ENCODE results near the gene ZNF335. TPM values are rescaled to one million over a fixed set of nuclear protein-coding genes. Genes with fewer than 3 reads are reported as not detected.
"Not testable (repeated sequence)": the region's sequence is repeated elsewhere in the genome, so short reads cannot be mapped to it uniquely, and the experiment has no call there.

ZNF335 gene
- total RNA-seq, 1 donor from 2014 or later = 9.6 TPM

DNA sequence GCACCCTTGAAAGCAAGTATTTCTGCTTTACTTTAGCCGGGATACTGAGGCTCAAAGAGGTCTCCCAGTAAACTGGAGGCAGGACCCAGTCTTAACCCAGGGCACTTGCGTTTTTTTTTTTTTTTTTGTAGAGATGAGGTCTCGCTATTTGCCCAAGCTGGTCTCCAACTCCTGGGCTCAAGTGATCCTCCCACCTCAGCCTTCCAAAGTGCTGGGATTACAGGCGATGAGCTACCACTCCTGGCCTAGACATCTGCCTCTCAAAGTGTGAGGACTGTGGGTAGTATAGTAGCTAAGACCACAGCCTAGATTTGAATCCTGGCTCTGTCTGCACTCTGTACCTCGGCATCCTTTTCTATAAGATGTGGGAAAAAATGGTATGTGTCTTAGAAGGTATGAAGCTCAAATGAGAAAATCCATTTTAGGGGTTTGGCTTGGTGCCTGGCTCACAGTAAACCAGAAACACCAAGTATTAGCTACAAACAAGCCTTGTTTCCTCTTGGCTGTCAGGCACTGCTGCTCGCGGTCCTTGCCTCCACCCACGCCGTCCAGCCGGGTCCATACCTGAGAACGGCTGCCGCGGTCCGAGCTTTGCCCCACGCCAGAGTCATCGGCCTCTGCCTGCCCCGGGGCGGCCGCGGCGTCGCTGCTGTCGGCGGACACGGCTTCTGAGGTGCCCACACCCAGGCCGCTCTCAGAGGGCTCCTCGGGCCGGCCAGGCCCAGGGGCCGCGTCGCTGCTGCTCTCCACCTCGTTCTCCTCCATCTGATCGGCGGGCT, 1.2 kb downstream of the ZNF335 start:
- peak; percentile 7 for ATAC-seq

- no peak for ATAC-seq
Measured at GRCh38 chr20:45969712-45970634, 2.0 kb downstream of the ZNF335 start.

GRCh38 chr20:45968801-45969711, 2.9 kb downstream of the ZNF335 start:
- ATAC-seq = no peak

DNA sequence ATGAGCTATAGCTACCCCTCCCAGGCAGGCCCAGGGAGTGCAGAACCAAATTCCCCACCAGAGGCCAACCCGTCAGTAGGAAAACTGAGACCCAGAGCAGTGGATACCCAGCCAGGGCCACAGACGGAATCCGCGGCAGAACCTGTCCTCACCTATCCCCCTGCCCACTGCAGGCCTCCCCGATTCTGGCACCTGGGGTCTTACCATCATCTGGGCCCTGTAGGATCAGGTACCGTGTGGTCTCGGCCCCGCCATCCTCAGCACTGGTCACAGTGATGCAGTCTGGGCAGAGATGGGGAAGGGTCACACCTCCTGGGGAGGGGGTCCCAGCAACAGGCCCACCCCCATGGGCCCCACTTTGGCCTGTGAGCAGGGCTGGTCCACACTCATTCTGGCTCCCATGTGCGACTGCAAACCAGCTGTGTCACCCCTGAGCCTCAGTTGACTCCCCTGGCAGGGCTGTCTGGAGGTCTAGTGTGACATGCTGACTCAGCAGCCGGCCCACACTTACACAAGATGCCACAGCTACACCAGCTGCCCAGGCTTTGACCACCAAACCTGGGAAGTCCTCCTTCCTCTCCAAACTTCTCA, 3.8 kb downstream of the ZNF335 start:
- ATAC-seq = no peak

DNA sequence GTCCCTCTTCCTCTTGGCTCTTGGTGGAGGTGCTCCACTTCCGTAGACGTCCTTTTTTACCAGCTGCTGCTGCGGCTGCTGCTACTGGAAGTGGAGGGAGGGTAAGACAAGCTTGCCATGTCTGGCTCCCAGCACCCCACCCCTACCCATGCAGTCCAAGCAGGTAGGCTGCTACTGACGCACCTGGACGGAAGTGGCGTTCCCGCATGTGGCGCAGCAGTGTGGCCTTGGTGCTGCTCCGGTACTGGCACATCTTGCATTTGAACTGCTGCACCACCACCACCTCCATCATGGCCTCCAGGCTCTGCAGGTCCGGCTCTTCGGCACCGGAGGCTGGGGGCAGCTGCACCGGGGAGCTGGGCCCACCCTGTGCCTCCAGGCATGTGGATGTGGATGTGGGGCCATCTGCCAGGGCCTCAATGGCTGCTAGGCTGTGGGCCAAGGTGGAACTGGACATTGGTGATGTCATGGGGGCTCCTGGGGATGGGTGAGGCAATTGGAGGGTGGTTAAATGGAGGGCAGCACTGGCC, 4.4 kb downstream of the ZNF335 start:
- ATAC-seq = no peak

- ATAC-seq = no peak
Measured at GRCh38 chr20:45965169-45966002, 6.6 kb downstream of the ZNF335 start.

DNA sequence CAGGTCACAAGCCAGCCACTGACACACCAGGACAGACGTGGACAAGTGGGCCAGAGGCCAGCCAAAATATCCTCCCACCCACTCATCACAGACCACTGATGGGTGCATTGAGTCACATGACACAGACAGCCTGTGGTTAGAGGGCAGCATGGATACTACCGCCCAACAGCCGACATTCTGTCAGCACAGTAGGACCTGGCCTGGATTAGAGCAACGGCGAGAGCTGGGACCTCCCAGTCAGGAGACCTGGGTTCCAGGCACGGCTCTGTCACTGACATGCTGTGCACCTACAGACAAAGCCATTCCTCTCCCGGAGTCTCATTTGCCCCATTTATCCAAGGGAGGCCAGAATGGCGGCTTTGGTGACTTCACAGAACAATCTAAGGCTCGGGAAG, 8.0 kb downstream of the ZNF335 start:
- ATAC-seq = no peak

DNA sequence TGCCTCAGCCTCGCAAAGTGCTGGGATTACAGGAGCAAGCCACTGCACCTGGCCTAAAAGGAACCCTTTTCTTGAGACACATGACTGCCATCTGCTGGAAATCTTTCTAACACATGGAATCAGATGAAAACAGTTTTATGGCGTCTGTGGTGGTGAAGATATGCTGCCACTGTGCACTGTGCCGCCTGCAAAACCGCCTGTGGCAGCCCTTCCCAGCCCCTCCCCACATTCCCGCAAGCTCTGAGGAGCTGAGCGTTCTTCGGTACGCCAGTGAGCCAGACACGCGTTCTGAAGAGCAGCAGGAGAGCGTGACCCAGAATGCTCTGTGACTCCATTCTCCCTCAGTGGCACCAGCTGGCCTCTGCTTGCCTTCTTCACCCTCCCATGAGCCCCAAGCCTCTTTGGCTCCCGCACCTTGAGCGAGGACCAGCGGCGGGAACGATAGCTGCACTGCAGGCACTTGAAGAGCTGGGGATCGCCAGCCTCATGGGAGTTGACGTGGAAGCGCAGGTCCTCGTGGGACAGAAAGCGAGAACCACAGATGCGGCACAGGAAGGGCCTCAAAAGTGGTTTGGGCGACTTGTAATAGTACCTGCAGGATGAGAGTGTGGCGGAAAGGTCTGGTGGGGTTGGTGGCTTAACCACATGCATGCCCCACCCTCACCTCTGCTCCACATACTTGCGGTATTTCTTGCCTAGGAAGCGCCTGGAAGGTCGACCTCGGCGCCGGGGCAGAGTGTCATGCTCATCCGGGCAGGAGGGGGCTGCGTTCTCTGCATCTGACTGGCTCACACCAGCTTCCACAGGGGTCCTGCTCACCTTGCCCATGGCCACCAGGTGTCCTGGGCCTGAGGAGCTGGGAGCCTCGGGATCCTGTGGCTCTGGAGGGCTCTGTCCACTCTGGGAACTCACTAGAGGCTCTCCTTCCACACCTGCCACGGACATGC, 8.7 kb downstream of the ZNF335 start:
- peak; percentile 41 for ATAC-seq

DNA sequence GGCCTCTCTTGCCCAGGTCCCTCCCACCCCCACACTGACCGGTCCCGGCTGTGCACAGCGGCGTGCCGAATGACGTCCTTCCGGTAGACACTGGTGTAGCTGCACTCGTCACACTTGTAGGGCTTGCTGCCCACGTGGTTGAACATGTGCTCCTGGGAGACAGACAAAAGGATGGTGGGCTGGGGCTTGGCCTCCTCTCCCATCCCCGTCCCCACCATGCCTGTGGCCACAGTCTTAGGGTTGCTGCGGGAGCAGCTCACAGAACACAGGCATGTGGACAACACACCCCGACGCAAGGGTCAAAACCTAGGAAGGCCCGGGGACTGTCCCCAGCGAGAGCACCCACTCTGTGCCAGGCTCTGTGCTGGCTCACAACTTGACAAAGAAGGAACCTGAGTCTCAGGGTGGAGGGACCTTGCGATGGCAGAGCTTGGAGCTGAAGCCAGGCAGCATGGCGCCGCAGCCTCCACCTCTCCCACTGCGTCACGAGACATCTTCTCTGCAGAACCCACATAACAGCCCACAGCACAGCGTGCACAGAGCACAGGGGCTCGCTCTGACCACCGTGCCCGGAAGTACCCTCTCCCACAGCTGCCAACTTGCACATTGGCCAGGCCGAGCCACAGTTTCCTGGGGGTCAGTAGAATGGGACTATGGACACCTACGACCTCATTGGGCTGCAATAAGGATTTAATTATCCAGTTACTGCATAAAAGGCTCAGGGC, 9.8 kb downstream of the ZNF335 start:
- ATAC-seq = no peak

GRCh38 chr20:45959956-45960630, 11.9 kb downstream of the ZNF335 start:
- no peak for ATAC-seq

DNA sequence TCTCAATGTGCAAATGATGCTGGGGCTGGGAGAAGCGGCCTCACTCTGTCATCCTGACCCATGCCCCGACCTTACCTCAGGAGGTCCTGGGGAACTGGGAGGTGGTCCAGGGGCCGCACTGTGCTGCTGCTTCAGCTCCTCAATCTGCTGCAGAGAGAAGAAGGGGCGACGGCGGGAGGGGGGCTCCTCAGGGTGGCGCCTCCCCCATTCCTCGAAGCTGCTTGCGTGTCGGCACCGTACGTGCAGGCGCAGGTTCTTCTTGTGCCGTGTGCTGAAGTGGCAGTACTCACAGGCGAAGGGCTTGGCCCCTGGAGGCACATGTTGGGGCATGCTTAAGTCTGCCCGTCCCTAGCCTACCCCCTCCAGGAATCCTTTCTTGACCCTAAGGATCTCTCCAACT, 12.9 kb downstream of the ZNF335 start:
- no peak for ATAC-seq

- ATAC-seq = no peak
Measured at GRCh38 chr20:45958593-45958992, 13.4 kb downstream of the ZNF335 start.

- ATAC-seq = no peak
Measured at GRCh38 chr20:45957021-45957941, 14.7 kb downstream of the ZNF335 start.

DNA sequence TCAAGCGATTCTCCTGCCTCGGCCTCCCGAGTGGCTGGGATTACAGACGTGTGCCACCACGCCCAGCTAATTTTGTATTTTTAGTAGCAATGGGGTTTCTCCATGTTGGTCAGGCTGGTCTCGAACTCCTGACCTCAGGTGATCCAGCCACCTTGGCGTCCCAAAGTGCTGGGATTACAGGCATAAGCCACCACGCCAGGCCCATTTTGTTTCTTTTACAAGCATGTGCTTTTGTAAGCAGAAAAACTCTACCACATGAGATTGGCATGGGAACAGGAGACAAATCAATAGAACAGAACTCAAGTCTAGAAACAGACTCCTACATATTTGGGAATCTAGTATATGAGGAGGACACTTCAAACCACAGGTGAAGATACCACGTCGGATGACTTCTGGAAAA, 15.7 kb downstream of the ZNF335 start:
- not testable (repeated sequence) for ATAC-seq

GRCh38 chr20:45953672-45954071, 18.3 kb downstream of the ZNF335 start:
- ATAC-seq = no peak

DNA sequence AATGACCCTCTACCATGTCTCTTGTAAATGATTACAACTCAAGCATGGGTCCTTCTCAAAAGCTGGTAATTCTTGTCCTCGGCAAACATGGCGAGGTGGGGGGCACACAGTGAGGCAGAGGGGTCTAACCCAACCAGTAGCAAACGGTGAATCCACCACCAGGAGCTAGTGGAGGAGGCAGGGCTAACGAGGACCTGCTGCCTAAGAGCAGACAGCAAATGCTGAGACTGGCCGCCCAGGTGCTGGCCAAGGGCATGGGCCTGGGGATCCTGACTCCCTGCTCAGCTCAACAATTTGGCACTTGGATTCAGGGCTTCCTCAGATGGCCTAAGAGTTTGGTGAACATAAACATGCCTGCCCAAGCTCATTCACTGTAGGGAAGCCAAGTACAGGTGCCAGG, 19.1 kb downstream of the ZNF335 start:
- no peak for ATAC-seq

All from esophagus mucosa (tissue), 1 donor.